K562 (cell line): ENCODE data around the gene NPAS3.

Source experiments
- RCOR1 ChIP-seq, 2 experiments: IDR thresholded peaks; 2 replicates each; pipeline ENCODE4 v1.6.1; 2012; ENCODE audit warnings: low read depth in 2 of 2, low read length in 2 of 2, borderline replicate concordance in 1 of 2, improper control_type of control experiment in 1 of 2
- XRCC5 ChIP-seq: fragments of 200-400 bp; formaldehyde crosslinking; IDR thresholded peaks from 2 replicates; pipeline ENCODE4 v1.6.1; 2017; ENCODE audit warnings: low read depth, mild to moderate bottlenecking, low read length
- TF ChIP-seq, protein P1 (sequence below): fragments of 150-350 bp; conservative IDR thresholded peaks from 2 replicates; pipeline ENCODE4 v1.6.1; 2014; ENCODE audit warnings: low read length
- TF ChIP-seq, protein P2 (sequence below): fragments of 250-450 bp; sonication (Bioruptor Pico); IDR thresholded peaks from 2 replicates; pipeline ENCODE4 v1.8.0; 2021; ENCODE audit warnings: mild to moderate bottlenecking, moderate library complexity

DNA sequence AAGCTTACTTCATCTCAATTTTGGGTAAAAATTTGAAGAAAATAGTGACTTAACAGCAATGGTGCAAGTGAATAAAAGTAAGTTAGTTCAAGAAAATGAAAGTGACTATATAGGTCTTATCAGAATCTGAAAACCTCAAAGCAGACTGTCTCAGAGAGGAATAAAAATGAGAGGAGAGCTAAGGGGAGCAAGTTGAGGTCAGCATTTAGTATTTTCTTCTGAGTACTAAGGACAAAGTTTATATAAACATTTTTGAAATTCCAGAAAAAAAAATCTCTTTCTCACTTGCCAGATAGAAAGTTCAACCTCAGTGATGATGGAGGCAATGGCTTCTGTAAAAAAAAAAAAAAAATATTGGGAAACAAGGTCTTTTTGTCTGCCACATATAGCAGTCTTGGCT is 414.1 kb downstream of the NPAS3 start:
- TF ChIP-seq, protein P1, sequence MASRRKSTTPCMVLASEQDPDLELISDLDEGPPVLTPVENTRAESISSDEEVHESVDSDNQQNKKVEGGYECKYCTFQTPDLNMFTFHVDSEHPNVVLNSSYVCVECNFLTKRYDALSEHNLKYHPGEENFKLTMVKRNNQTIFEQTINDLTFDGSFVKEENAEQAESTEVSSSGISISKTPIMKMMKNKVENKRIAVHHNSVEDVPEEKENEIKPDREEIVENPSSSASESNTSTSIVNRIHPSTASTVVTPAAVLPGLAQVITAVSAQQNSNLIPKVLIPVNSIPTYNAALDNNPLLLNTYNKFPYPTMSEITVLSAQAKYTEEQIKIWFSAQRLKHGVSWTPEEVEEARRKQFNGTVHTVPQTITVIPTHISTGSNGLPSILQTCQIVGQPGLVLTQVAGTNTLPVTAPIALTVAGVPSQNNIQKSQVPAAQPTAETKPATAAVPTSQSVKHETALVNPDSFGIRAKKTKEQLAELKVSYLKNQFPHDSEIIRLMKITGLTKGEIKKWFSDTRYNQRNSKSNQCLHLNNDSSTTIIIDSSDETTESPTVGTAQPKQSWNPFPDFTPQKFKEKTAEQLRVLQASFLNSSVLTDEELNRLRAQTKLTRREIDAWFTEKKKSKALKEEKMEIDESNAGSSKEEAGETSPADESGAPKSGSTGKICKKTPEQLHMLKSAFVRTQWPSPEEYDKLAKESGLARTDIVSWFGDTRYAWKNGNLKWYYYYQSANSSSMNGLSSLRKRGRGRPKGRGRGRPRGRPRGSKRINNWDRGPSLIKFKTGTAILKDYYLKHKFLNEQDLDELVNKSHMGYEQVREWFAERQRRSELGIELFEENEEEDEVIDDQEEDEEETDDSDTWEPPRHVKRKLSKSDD: no peak
- TF ChIP-seq, protein P2, sequence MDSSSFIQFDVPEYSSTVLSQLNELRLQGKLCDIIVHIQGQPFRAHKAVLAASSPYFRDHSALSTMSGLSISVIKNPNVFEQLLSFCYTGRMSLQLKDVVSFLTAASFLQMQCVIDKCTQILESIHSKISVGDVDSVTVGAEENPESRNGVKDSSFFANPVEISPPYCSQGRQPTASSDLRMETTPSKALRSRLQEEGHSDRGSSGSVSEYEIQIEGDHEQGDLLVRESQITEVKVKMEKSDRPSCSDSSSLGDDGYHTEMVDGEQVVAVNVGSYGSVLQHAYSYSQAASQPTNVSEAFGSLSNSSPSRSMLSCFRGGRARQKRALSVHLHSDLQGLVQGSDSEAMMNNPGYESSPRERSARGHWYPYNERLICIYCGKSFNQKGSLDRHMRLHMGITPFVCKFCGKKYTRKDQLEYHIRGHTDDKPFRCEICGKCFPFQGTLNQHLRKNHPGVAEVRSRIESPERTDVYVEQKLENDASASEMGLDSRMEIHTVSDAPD: no peak
- TF ChIP-seq XRCC5 (no peak), RCOR1 (IDR thresholded peaks at IDR 0.05; ENCODE audit: borderline replicate concordance in 1 of 2, low read depth in 2 of 2, low read length in 2 of 2) (no peak)
